Right forelimb (tissue), 1 donor: ENCODE measurements around the gene FAM229A.

Source experiments
- DNase-seq: peaks from one replicate; pipeline ENCODE4 v3.0.0-alpha.2; 2018

Gene FAM229A

DNA sequence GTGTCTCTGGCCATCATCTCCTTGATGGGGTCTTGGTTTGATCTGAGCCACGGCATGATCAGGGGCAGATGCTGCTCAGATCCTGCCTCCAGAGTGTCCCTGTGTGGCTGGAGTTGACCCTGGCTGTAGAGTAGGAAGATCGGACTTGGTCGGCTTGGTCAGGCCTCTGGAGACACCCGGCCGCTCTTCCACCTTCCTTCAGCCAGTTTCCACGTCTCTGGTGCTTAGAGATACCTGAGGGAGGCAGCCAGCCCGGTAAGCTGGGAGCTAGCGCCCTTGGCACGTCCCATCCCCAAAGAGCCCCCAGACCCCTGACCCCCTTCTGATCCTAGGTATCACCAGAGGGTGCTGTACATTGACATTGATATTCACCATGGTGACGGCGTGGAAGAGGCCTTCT lies 35.1 kb downstream of the FAM229A start:
- no peak for DNase-seq

DNA sequence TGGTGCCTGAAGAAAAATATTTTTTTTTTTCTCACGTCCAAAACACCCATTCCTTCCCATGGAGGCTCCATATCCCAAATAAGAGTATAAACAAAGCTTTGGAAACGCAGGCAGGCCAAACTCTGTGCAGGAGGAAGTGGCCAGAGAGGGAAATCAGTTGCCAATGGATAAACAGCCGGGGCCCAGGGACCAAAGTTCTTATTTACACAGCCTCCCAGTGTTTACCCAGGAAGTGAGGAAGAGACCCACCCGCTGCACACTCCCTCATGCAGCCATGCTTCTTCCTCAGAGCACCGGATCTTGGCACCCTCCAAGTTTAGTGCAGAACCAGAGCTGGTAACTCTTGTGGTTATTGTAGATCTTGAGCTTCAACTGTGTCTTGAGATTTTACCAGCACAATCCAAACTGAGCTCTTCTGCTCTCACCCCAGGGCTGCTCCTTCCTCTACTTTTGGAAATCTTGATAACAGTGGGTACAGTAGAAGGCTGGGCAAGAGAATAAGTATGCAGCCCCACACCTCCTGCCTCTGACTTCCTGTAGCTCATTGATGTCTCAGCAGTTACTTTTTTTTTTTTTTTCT lies 40.5 kb downstream of the FAM229A start:
- no peak for DNase-seq

DNA sequence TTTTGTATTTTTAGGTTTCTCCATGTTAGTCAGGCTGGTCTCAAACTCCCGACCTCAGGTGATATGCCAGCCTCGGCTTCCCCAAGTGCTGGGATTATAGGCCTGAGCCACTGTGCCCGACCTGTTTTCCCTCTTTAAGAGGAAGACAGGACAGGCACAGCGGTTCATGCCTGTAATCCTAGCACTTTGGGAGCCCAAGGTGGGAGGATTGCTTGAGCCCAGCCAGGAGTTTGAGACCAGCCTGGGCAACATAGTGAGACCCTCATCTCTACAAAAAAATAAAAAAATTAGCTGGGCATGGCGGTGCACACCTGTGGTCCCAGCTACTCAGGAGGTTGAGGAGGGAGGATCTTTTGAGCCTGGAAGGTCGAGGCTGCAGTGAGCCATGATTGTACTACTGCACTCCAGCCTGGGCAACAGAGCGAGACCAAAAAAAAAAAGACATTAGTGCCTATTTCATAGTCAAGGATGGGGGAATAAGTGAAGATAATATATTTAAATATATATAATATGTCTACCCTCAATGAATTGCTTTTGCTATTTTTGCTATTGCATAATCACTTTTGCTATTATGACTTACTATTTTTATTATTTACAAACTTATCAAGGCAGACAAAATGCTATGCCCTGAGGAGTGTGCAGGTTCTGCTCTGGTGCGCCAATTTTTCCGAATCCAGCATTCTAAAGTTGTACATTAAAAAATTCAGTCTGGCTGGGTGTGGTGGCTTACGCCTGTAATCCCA lies 44.0 kb downstream of the FAM229A start:
- DNase-seq, result no peak

DNA sequence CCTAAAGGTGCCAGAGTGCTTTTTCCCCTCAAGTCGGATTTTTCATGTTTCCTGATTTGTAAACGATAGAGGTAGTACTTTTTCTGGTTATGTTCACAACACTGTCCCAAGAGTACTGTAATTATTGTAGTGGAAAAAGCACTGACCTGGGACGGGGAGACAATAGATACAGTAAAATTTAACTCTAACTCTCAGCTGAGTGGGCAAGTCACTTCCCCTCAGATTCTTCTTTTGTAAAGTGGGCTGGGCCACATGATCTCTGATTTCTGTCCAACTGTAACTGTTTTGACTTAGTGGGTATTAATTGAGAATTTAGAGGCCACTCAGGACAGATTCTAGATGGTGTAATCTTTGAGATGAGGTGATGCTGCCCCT lies 45.4 kb downstream of the FAM229A start:
- DNase-seq, result no peak

DNA sequence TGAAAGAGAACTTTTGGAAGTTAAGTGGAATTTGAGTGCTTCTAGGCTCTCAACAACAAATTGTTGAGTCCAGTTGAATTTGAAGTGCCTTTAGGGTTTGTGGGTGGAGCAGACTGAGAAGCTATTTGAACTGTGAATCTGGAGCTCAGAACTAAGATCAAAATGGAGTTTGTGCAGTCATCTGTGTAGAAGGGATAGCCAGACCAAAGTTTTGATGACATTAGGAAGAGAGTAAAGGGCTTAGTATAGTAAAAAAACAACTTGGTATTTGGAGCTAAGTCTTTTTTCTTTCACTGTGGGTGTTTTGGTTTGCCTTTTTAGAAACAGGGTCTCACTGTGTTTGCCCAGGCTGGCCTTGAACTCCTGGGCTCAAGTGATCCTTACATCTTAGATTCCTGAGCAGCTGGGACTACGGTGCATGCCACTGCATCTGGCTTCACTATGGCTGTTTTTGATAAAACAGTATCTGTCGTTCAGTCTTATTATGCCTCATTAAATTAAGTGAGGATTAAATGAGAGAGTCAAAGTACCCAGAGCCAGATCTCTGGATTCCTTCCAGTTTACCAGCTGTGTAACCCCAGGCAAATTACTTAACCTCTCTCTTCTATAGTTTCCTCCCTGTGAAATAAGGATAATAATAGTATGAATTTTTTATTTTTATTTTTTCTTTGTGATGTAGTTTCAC lies 50.4 kb downstream of the FAM229A start:
- no peak for DNase-seq
